ENCODE measurements around the gene AK5.

GRCh38 chr1:77405186-77405585 lies 123.4 kb downstream of the AK5 start:
- no peak for TF ChIP-seq CTCF (conservative IDR thresholded peaks at IDR 0.05; ENCODE audit: low read depth in 2 of 2)
- TF ChIP-seq POLR2AphosphoS5 (IDR thresholded peaks at IDR 0.05; ENCODE audit: low read depth), result no peak
- no peak for TF ChIP-seq EZH2 (IDR thresholded peaks at IDR 0.05; ENCODE audit: low read depth, unreplicated experiment)
- no peak for TF ChIP-seq CREB1 (CRISPR knock-in tag; IDR thresholded peaks at IDR 0.05; ENCODE audit: low read depth)
- TF ChIP-seq, protein P1, sequence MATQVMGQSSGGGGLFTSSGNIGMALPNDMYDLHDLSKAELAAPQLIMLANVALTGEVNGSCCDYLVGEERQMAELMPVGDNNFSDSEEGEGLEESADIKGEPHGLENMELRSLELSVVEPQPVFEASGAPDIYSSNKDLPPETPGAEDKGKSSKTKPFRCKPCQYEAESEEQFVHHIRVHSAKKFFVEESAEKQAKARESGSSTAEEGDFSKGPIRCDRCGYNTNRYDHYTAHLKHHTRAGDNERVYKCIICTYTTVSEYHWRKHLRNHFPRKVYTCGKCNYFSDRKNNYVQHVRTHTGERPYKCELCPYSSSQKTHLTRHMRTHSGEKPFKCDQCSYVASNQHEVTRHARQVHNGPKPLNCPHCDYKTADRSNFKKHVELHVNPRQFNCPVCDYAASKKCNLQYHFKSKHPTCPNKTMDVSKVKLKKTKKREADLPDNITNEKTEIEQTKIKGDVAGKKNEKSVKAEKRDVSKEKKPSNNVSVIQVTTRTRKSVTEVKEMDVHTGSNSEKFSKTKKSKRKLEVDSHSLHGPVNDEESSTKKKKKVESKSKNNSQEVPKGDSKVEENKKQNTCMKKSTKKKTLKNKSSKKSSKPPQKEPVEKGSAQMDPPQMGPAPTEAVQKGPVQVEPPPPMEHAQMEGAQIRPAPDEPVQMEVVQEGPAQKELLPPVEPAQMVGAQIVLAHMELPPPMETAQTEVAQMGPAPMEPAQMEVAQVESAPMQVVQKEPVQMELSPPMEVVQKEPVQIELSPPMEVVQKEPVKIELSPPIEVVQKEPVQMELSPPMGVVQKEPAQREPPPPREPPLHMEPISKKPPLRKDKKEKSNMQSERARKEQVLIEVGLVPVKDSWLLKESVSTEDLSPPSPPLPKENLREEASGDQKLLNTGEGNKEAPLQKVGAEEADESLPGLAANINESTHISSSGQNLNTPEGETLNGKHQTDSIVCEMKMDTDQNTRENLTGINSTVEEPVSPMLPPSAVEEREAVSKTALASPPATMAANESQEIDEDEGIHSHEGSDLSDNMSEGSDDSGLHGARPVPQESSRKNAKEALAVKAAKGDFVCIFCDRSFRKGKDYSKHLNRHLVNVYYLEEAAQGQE (IDR thresholded peaks at IDR 0.05; ENCODE audit: unreplicated experiment), result no peak
- no peak for TF ChIP-seq ETS1 (IDR thresholded peaks at IDR 0.05)
- no peak for TF ChIP-seq EZH2phosphoT487 (IDR thresholded peaks at IDR 0.05; ENCODE audit: unreplicated experiment)
- TF ChIP-seq ZNF114 (CRISPR knock-in tag; IDR thresholded peaks at IDR 0.05), result no peak
- no peak for TF ChIP-seq JUNB (IDR thresholded peaks at IDR 0.05; ENCODE audit: unreplicated experiment)
- TF ChIP-seq ZNF331 (CRISPR knock-in tag; IDR thresholded peaks at IDR 0.05; ENCODE audit: low read depth), result no peak
- no peak for TF ChIP-seq NANOG (IDR thresholded peaks at IDR 0.05; ENCODE audit: borderline replicate concordance)
- TF ChIP-seq, protein P2, sequence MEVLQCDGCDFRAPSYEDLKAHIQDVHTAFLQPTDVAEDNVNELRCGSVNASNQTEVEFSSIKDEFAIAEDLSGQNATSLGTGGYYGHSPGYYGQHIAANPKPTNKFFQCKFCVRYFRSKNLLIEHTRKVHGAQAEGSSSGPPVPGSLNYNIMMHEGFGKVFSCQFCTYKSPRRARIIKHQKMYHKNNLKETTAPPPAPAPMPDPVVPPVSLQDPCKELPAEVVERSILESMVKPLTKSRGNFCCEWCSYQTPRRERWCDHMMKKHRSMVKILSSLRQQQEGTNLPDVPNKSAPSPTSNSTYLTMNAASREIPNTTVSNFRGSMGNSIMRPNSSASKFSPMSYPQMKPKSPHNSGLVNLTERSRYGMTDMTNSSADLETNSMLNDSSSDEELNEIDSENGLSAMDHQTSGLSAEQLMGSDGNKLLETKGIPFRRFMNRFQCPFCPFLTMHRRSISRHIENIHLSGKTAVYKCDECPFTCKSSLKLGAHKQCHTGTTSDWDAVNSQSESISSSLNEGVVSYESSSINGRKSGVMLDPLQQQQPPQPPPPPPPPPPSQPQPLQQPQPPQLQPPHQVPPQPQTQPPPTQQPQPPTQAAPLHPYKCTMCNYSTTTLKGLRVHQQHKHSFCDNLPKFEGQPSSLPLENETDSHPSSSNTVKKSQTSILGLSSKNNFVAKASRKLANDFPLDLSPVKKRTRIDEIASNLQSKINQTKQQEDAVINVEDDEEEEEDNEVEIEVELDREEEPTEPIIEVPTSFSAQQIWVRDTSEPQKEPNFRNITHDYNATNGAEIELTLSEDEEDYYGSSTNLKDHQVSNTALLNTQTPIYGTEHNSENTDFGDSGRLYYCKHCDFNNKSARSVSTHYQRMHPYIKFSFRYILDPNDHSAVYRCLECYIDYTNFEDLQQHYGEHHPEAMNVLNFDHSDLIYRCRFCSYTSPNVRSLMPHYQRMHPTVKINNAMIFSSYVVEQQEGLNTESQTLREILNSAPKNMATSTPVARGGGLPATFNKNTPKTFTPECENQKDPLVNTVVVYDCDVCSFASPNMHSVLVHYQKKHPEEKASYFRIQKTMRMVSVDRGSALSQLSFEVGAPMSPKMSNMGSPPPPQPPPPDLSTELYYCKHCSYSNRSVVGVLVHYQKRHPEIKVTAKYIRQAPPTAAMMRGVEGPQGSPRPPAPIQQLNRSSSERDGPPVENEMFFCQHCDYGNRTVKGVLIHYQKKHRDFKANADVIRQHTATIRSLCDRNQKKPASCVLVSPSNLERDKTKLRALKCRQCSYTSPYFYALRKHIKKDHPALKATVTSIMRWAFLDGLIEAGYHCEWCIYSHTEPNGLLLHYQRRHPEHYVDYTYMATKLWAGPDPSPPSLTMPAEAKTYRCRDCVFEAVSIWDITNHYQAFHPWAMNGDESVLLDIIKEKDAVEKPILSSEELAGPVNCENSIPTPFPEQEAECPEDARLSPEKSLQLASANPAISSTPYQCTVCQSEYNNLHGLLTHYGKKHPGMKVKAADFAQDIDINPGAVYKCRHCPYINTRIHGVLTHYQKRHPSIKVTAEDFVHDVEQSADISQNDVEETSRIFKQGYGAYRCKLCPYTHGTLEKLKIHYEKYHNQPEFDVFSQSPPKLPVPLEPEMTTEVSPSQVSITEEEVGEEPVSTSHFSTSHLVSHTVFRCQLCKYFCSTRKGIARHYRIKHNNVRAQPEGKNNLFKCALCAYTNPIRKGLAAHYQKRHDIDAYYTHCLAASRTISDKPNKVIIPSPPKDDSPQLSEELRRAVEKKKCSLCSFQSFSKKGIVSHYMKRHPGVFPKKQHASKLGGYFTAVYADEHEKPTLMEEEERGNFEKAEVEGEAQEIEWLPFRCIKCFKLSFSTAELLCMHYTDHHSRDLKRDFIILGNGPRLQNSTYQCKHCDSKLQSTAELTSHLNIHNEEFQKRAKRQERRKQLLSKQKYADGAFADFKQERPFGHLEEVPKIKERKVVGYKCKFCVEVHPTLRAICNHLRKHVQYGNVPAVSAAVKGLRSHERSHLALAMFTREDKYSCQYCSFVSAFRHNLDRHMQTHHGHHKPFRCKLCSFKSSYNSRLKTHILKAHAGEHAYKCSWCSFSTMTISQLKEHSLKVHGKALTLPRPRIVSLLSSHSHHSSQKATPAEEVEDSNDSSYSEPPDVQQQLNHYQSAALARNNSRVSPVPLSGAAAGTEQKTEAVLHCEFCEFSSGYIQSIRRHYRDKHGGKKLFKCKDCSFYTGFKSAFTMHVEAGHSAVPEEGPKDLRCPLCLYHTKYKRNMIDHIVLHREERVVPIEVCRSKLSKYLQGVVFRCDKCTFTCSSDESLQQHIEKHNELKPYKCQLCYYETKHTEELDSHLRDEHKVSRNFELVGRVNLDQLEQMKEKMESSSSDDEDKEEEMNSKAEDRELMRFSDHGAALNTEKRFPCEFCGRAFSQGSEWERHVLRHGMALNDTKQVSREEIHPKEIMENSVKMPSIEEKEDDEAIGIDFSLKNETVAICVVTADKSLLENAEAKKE (CRISPR knock-in tag; IDR thresholded peaks at IDR 0.05), result no peak

Measured in GM23338 (cell line).